Gastrocnemius medialis (tissue), 4 donors: Measurements from ENCODE around the gene USP34. TPM values are rescaled to one million over a fixed set of nuclear protein-coding genes. Genes with fewer than 3 reads are reported as not detected.
"Not testable (repeated sequence)": the region's sequence is repeated elsewhere in the genome, so short reads cannot be mapped to it uniquely, and the experiment has no call there.

Experiments
- ATAC-seq, 2 donors: fragments of 150-250 bp; one replicate each; pipeline ENCODE4 v1.9.1; 2016
- DNase-seq, 2 donors: peaks; one replicate each; pipeline ENCODE4 v3.0.0-alpha.2; 2019
- H3K27ac ChIP-seq, 4 donors: fragments of 200-600 bp; sonication (generic); 1 replicate in 1 of 4; 2 replicates in 3 of 4; pipeline ENCODE4 v1.5.1; 2016 to 2018; ENCODE audit warnings: mild to moderate bottlenecking in 2 of 4, moderate library complexity in 1 of 4
- H3K27me3 ChIP-seq, 3 donors: fragments of 200-600 bp; sonication (generic) in 2 of 3; 1 replicate in 1 of 3; 2 replicates in 2 of 3; pipeline versions ENCODE4 v1.5.1 to v1.6.0; 2016 to 2019; ENCODE audit warnings: mild to moderate bottlenecking in 1 of 3, moderate library complexity in 1 of 3
- H3K36me3 ChIP-seq, 2 donors: fragments of 200-600 bp; sonication (generic) in 1 of 2; one replicate each; pipeline ENCODE4 v1.5.1; 2017 to 2018
- H3K4me1 ChIP-seq, 2 donors: fragments of 200-600 bp; sonication (generic) in 1 of 2; one replicate each; pipeline ENCODE4 v1.5.1; 2016 to 2017; ENCODE audit warnings: mild to moderate bottlenecking in 2 of 2
- H3K4me3 ChIP-seq, 4 donors: fragments of 200-600 bp; sonication (generic) in 3 of 4; 1 replicate in 1 of 4; 2 replicates in 3 of 4; pipeline ENCODE4 v1.5.1; 2016 to 2019; ENCODE audit warnings: mild to moderate bottlenecking in 2 of 4
- H3K9me3 ChIP-seq, 3 donors: fragments of 200-600 bp; sonication (generic) in 2 of 3; 1 replicate in 1 of 3; 2 replicates in 2 of 3; pipeline ENCODE4 v1.5.1; 2016 to 2019
- CTCF ChIP-seq, 5 experiments: fragments of 450-650 bp in 3 of 5; fragments of 200-600 bp in 2 of 5; sonication (generic) in 2 of 5; IDR thresholded peaks in 4 of 5; conservative IDR thresholded peaks in 1 of 5; 1 replicate in 4 of 5; 2 replicates in 1 of 5; pipeline ENCODE4 v1.5.1; 2016 to 2019; ENCODE audit warnings: antibody characterized with exemption in 5 of 5, mild to moderate bottlenecking in 3 of 5, moderate library complexity in 3 of 5
- POLR2A ChIP-seq, 2 donors: fragments of 450-650 bp; IDR thresholded peaks; one replicate each; pipeline ENCODE4 v1.6.1; 2017; ENCODE audit warnings: antibody characterized with exemption in 2 of 2, mild to moderate bottlenecking in 2 of 2, moderate library complexity in 2 of 2
- in situ Hi-C, 4 donors: fragments of 200-750 bp; cut with MboI; loops; one replicate each; pipeline versions ENCODE4 v1.15.0 to v1.8.0; 2017; ENCODE audit warnings: low sequenced_read_pairs in 4 of 4
- intact Hi-C: fragments of 100-400 bp; cut with DNase I; formaldehyde crosslinking; loops from one replicate; pipeline ENCODE4 v1.15.1; 2023; ENCODE audit warnings: low total_unique reads
- total RNA-seq, 4 donors: library from RNA; depleted of rRNA; stranded (reverse); fragments of >200 nt; gene quantifications; one replicate each; pipeline versions ENCODE4 v1.1.0 to v1.2.3, GENCODE V29; 2016

The USP34 gene
- total RNA-seq, 4 donors from 2014 or later = 64.5 to 150 (median 76.3) TPM

GRCh38 chr2:61172671-61173070 lies 298.2 kb downstream of the USP34 start:
- no peak for TF ChIP-seq POLR2A (IDR thresholded peaks at IDR 0.05)
- Histone ChIP-seq H3K27ac (no peak overlapping the region), H3K9me3 (no peaks in the 10 kb centered on the region), H3K4me1 (peaks cover 0 to 2% of the 10 kb centered on the region in 2 donors), H3K4me3 (no peak overlapping the region), H3K27me3 (no peaks in the 10 kb centered on the region), H3K36me3 (no peaks in the 10 kb centered on the region)
- in situ Hi-C loops = no loop called here
- DNase-seq (no peak), ATAC-seq (no peak)
- intact Hi-C loops = no loop called here

DNA sequence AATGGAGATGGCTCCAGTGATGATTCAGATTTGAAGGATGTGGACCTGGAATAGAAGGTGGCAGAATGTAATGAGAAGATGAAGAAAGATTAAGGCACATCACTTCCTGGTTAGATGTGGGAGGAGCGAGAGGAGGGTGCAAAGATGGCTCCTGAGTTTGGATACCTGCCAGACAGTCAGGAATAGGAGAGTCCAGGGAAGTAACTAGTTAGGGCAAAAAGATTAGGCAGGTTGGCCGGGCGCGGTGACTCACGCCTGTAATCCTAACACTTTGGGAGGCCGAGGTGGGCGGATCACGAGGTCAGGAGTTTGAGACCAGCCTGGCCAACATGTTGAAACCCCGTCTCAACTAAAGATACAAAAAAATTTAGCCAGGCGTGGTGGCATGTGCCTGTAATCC lies 303.3 kb downstream of the USP34 start:
- H3K36me3 ChIP-seq = peaks cover 0 to 36% of the 10 kb centered on the region in 2 donors
- no peak overlapping the region for H3K27ac ChIP-seq
- DNase-seq = no peak
- ATAC-seq = no peak
- no peak for TF ChIP-seq POLR2A (IDR thresholded peaks at IDR 0.05)
- TF ChIP-seq CTCF (IDR thresholded peaks at IDR 0.05 in 4 of 5, conservative IDR thresholded peaks at IDR 0.05 in 1 of 5) = no peak
- in situ Hi-C loops (no loop called here), intact Hi-C loops (no loop called here)
- no peaks in the 10 kb centered on the region for H3K27me3 ChIP-seq
- H3K9me3 ChIP-seq = no peaks in the 10 kb centered on the region
- no peaks in the 10 kb centered on the region for H3K4me1 ChIP-seq
- H3K4me3 ChIP-seq = no peak overlapping the region

- Histone ChIP-seq H3K36me3 (peaks cover 0 to 36% of the 10 kb centered on the region in 2 donors), H3K4me1 (no peaks in the 10 kb centered on the region), H3K27ac (no peak overlapping the region), H3K9me3 (no peaks in the 10 kb centered on the region), H3K27me3 (no peaks in the 10 kb centered on the region), H3K4me3 (no peak overlapping the region)
- TF ChIP-seq POLR2A (IDR thresholded peaks at IDR 0.05) (no peak), CTCF (IDR thresholded peaks at IDR 0.05 in 4 of 5, conservative IDR thresholded peaks at IDR 0.05 in 1 of 5) (no peak)
- ATAC-seq = no peak
- DNase-seq = no peak
- in situ Hi-C loops = no loop called here
- intact Hi-C loops = no loop called here
These were observed 304.9 kb downstream of the USP34 start for GRCh38 chr2:61165946-61166345.

GRCh38 chr2:61165082-61165481 lies 305.8 kb downstream of the USP34 start:
- peaks cover 0 to 36% of the 10 kb centered on the region in 2 donors for H3K36me3 ChIP-seq
- intact Hi-C loops, H3K4me1 ChIP-seq, H3K9me3 ChIP-seq, H3K27me3 ChIP-seq, ATAC-seq, in situ Hi-C loops, H3K4me3 ChIP-seq, DNase-seq, H3K27ac ChIP-seq: not testable (repeated sequence)

- H3K4me1 ChIP-seq = no peaks in the 10 kb centered on the region
- no peak overlapping the region for H3K4me3 ChIP-seq
- intact Hi-C loops (no loop called here), in situ Hi-C loops (no loop called here)
- no peaks in the 10 kb centered on the region for H3K27me3 ChIP-seq
- ATAC-seq (no peak), DNase-seq (no peak)
- no peaks in the 10 kb centered on the region for H3K9me3 ChIP-seq
- peaks cover 0 to 36% of the 10 kb centered on the region in 2 donors for H3K36me3 ChIP-seq
- TF ChIP-seq POLR2A (IDR thresholded peaks at IDR 0.05) (no peak), CTCF (IDR thresholded peaks at IDR 0.05 in 4 of 5, conservative IDR thresholded peaks at IDR 0.05 in 1 of 5) (no peak)
- H3K27ac ChIP-seq = no peak overlapping the region
These were observed 308.2 kb downstream of the USP34 start for GRCh38 chr2:61162721-61163120.

GRCh38 chr2:61161888-61162287 lies 309.0 kb downstream of the USP34 start, which contains the start of gene C2orf74:
C2orf74 (plus strand) TSS chr2:61162188; CDS start chr2:61162515, 327 bp downstream.
- H3K27me3 ChIP-seq = no peaks in the 10 kb centered on the region
- peaks cover 0 to 36% of the 10 kb centered on the region in 2 donors for H3K36me3 ChIP-seq
- in situ Hi-C loops = no loop called here
- no peaks in the 10 kb centered on the region for H3K9me3 ChIP-seq
- H3K4me3 ChIP-seq = no peak within 1 kb of the TSS
- TF ChIP-seq CTCF (IDR thresholded peaks at IDR 0.05 in 4 of 5, conservative IDR thresholded peaks at IDR 0.05 in 1 of 5) = no peak
- TF ChIP-seq POLR2A (IDR thresholded peaks at IDR 0.05) = no peak
- intact Hi-C loops = no loop called here
- ATAC-seq (no peak), DNase-seq (no peak)
- no peak within 1 kb of the TSS for H3K27ac ChIP-seq
- H3K4me1 ChIP-seq = no peaks in the 10 kb centered on the region
